ENCODE data around the gene MYO3B. TPM values are rescaled to one million over a fixed set of nuclear protein-coding genes. Genes with fewer than 3 reads are reported as not detected.

MYO3B gene
- total RNA-seq, 1 donor: 0.09 TPM

DNA sequence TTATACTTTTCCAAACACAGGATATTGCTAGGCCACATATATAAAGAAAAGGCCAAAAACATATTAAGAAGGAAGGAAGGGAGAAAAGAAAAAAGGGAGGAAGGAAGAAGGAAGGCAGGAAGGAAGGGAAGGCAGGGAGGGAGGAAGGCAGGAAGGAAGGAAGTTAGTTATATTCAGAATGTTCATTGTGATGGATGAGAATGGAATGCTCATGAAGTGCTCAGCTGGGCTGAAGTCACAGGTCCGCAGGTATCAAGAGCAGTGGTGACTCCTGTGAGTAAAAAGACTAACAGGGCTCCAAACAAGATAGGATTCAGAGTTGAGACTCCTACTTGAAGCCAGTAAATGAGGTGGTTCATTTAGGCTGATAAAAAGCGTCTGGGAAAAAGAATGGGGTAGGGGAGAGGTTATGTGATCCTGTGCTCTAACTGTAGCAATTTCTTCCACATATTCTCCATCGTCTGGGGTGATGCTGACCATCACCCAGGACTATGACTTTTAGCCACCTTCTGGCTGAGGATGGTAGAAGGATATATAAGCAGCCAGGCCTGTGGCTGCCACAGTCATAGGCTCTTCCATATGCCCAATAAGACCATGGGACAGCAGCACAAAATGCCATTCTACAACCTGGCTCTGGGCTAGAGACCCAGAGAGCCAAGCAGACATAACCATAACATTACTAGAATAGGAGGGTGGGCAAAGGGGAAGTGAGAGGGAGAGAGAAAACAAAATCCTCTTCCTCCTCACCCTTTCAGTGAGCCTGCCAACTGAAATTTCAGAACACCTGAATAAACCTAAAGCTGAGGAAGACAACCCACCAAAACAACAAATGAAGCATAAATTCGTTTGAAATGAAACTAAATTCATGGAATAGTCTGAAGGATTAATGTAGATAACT lies 173.2 kb downstream of the MYO3B start:
- H3K4me3 ChIP-seq (ENCODE audit: low read depth, low read length): no peak overlapping the region
- DNase-seq (ENCODE audit: low read depth): no peak
- TF ChIP-seq, protein P1, sequence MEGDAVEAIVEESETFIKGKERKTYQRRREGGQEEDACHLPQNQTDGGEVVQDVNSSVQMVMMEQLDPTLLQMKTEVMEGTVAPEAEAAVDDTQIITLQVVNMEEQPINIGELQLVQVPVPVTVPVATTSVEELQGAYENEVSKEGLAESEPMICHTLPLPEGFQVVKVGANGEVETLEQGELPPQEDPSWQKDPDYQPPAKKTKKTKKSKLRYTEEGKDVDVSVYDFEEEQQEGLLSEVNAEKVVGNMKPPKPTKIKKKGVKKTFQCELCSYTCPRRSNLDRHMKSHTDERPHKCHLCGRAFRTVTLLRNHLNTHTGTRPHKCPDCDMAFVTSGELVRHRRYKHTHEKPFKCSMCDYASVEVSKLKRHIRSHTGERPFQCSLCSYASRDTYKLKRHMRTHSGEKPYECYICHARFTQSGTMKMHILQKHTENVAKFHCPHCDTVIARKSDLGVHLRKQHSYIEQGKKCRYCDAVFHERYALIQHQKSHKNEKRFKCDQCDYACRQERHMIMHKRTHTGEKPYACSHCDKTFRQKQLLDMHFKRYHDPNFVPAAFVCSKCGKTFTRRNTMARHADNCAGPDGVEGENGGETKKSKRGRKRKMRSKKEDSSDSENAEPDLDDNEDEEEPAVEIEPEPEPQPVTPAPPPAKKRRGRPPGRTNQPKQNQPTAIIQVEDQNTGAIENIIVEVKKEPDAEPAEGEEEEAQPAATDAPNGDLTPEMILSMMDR (IDR thresholded peaks at IDR 0.05; ENCODE audit: insufficient read depth, low read length): no peak

- no peak overlapping the region for H3K4me3 ChIP-seq (ENCODE audit: low read depth, low read length)
- DNase-seq (ENCODE audit: low read depth): no peak
- TF ChIP-seq, protein P1 (IDR thresholded peaks at IDR 0.05; ENCODE audit: insufficient read depth, low read length): no peak
Measured at GRCh38 chr2:170353723-170354122, 175.8 kb downstream of the MYO3B start.

GRCh38 chr2:170354388-170354787 lies 176.4 kb downstream of the MYO3B start:
- TF ChIP-seq, protein P1 (IDR thresholded peaks at IDR 0.05; ENCODE audit: insufficient read depth, low read length): no peak
- H3K4me3 ChIP-seq (ENCODE audit: low read depth, low read length): no peak overlapping the region
- DNase-seq (ENCODE audit: low read depth): no peak

DNA sequence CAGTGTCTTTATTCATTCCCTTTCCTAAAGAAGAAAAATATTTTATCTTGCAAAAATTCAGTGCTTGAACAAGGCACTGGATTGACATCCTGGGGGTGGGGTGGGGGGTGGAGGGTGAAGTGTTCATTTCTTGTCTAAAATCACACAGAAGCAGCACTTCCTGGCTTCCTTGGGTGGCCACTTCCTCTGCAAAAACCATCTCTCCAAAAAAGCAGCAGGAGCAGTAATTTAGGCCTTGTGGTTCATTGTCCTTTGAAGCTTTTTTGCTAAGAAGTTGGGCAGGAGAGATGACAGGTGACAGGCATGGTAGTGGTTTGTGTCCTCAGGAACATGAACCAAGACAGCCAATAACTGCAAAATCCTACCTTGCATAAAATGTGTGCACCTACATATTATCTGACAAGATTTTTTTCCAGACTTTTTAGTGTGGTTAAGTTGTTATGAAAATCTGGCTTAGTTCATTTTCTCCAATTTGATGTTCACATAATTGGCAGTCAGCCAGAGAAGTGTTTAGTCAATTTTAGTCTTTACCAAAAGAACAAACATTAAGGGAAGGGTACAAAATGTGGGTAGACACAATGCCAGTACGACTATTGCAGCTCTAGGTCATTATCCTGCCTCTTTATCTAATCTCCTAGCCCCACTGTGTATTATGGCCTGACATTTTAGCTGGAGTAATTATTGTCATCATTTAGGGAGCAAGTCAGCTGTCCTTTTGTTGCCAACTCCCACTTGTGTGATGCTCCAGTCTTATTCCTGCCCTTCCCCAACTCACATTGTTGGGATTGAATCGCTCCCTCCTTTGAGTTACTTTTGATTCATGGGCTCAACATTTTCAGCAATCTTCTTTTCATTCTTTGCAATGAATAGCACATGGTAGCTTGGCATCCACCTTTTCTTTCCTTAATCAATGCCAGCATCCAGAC lies 177.2 kb downstream of the MYO3B start:
- H3K4me3 ChIP-seq (ENCODE audit: low read depth, low read length): no peak overlapping the region
- DNase-seq (ENCODE audit: low read depth): no peak
- TF ChIP-seq, protein P1 (IDR thresholded peaks at IDR 0.05; ENCODE audit: insufficient read depth, low read length): no peak

DNA sequence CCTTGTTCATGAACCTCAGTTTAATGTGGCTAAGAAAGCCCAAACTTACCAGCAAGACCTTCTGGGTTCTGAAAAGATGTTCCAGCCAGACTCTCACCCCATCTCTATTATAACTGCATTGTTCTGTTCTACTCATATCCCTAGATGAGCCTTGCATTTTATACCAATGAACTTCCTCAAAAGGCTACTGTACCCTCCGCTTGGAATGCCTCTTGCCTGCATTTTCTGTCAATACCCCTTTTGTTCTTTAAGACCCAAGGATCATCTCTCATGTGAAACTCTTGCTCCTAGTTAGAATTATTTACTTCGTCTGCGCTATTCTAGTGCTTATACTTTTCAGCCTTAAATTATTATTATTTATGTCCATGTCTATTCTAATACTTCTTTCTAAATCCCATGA lies 181.5 kb downstream of the MYO3B start:
- TF ChIP-seq, protein P1 (IDR thresholded peaks at IDR 0.05; ENCODE audit: insufficient read depth, low read length): no peak
- DNase-seq (ENCODE audit: low read depth): no peak
- no peak overlapping the region for H3K4me3 ChIP-seq (ENCODE audit: low read depth, low read length)

DNA sequence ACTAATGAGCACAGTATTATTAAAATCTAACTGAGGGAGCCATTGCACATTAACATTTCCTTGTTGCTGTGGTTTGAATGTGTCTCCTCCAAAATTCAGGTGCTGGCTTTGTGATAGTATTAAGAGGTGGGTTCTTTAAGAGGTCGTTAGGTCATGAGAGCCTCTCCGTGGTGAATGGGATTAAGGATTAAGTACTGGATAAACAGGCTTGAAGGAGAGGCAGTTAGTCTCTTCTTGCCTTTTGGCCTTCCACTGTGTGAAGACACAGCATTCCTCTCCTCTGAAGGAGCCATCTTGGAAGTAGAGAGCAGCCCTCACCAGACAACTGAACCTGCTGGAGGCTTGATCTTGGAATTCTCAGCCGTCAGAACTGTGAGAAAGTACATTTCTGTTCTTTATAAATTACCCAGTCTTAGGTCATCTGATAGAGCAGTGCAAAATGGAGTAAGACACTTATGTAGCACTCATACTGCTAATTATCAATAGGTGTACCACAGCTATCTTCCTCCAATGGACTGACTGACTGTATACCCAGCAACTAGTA lies 182.7 kb downstream of the MYO3B start:
- no peak overlapping the region for H3K4me3 ChIP-seq (ENCODE audit: low read depth, low read length)
- DNase-seq (ENCODE audit: low read depth): no peak
- TF ChIP-seq, protein P1 (IDR thresholded peaks at IDR 0.05; ENCODE audit: insufficient read depth, low read length): no peak

All from fibroblast of the aortic adventitia (primary cell).